ENCODE data around the gene AK4.

- TF ChIP-seq, protein P1, sequence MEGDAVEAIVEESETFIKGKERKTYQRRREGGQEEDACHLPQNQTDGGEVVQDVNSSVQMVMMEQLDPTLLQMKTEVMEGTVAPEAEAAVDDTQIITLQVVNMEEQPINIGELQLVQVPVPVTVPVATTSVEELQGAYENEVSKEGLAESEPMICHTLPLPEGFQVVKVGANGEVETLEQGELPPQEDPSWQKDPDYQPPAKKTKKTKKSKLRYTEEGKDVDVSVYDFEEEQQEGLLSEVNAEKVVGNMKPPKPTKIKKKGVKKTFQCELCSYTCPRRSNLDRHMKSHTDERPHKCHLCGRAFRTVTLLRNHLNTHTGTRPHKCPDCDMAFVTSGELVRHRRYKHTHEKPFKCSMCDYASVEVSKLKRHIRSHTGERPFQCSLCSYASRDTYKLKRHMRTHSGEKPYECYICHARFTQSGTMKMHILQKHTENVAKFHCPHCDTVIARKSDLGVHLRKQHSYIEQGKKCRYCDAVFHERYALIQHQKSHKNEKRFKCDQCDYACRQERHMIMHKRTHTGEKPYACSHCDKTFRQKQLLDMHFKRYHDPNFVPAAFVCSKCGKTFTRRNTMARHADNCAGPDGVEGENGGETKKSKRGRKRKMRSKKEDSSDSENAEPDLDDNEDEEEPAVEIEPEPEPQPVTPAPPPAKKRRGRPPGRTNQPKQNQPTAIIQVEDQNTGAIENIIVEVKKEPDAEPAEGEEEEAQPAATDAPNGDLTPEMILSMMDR (IDR thresholded peaks at IDR 0.05; ENCODE audit: insufficient read depth, low read length, poor library complexity, severe bottlenecking) = no peak
- no peak for TF ChIP-seq EZH2phosphoT487 (conservative IDR thresholded peaks at IDR 0.05; ENCODE audit: low read length)
These were observed 42.4 kb upstream of the AK4 start for GRCh38 chr1:65105596-65105995.

All from SU-DHL-6 (cell line).